Stimulated activated CD8-positive, alpha-beta memory T cell treated with anti-CD3 and anti-CD28 coated beads, Interleukin-12 subunit alpha, Interleukin-12 subunit beta, amount 100 ng/mL, for 4 hours (primary cell): ENCODE results near the gene UQCRQ.

Source experiments
- DNase-seq: peaks from one replicate; pipeline ENCODE4 v3.0.0-alpha.2; 2020; ENCODE audit warnings: low read depth

The UQCRQ gene

DNA sequence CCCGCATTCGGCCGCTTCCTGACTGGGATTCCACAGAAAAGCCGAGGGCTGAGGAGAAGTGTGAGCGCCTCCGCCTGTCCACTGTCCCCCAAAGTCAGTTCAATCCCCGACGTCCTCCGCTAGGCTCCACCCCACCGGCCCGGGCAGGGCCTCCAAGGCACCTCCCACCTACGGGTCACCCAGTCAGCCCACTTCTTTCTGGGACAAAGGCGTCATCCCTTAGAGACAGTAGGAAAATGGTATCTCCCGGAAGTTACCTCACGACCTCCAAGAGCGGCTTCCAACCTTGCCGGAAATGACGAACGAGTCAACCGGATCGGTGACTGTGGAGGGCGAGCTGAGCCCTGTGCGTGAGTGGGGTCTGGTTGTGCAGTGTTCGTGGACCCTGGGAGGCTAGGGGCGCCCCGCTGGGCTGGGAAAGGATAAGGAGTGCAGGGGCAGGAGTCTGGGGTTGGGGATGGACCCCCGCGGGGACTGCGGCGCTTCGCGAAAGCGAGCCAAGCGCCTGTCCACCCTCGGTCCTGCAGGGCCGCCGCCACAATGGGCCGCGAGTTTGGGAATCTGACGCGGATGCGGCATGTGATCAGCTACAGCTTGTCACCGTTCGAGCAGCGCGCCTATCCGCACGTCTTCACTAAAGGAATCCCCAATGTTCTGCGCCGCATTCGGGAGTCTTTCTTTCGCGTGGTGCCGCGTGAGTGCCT lies at the start of gene UQCRQ, which contains the start of gene GDF9:
UQCRQ (plus strand) TSS at position 301 of the 704 bp plus-strand sequence; CDS start at position 541, 240 bp downstream.
GDF9 (minus strand) TSS at position 128 of the 704 bp plus-strand sequence. CDS start 1,936 bp downstream, outside the sequence.
- peak; percentile 80 for DNase-seq

DNA sequence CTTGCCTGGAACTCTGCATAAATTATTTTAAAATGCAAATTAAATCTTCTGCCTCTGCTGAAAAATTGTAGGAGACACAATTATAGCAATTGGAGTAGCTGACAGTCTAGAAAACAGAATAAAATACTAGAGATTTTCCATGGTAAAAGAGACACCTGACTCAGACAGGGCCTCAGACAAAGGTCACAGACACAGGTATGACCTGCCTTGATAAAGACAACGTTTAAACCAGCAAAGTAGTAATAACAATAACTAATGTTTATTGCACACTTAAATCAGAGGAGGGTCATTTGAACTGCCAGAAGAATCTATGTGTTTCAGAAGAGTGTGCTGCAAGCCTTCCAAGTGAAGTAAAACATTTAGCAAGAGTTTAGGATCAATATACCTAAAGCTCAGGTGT lies 49.4 kb upstream of the UQCRQ start:
- no peak for DNase-seq

DNA sequence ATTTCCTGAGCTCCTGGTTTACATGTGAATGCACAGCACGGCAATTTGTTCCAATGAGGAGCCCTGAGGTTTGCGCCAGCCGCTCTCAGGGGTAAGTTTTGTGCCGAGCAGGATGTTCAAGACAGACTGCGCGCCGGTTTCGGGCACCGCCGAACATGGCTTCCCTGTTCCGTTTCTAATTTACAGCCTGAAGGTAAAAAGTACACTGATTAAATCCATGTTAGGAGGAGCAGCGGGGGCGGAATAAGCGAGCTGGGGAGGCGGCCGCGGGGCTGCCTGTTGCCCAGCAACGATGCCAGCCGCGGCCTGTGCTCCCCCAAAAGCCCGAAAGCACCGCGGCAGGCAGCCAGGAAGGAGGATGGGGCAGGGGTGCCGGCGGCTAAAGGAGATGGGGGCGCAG lies 47.0 kb upstream of the UQCRQ start:
- no peak for DNase-seq

DNA sequence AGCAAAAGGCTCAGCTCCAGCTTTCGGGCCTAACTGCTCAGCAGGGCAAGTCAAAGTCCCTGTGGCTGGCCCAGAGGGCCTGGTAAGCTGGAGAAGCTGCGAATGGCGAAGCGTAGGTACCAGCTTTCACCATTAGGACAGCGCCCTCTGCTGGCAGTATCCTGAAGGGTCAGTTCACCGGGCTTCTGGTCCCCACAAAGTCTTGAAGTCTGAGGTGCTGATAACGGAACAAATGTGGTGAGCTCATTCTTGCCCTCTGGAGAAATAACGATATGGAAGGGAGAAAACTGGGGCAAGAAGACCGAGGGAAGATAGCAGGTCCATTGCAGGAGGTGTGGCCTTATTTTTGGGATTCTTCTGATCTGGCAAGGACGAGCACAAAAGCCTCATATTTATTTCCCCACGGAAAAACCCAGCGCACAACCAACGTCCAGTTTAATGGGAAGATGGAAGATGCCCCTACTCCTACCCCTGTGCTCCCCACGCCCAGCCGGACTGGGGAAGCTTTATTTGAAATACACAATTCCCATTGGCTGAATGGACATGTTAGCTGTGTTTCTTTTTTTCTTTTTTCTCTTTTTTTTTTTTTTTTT lies 46.2 kb upstream of the UQCRQ start:
- peak; percentile 63 for DNase-seq

DNA sequence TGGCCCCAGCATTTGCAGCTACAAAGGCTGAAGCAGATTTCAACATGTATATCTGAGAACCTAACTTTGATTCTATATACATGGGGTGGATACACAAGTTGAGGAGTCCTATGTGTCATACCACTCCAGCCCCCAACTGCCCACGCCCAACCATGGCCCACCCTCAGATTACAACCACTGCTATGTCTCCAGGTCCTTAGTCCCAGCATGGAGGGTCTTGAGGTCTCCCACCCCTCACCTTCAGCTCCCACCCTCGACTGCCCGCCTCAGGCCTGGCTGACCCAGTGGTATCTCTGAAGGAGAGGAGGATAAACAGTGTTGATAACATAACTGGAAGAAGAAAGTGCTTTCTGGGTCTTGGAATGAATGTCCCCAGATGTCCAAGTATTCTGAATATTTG lies 45.1 kb upstream of the UQCRQ start:
- no peak for DNase-seq

DNA sequence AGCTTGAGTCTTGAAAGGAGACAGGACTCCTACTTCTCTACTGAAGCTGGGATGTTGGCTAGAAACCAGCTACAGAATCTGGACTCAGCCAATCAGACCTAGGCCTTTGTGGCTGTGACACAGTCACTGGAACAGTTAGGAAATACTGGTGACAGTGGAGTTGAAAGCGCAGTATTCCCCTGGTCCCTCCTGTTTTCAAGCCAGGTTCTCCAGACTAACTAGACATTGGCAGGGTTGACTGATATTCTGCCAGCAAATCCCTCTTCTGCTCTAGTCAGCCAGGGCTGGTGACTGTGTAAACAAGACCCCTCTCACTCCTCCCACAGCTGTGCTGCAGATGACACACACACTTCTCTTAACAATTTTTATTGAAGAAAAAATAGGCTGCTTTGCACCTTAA lies 44.7 kb upstream of the UQCRQ start:
- no peak for DNase-seq

DNA sequence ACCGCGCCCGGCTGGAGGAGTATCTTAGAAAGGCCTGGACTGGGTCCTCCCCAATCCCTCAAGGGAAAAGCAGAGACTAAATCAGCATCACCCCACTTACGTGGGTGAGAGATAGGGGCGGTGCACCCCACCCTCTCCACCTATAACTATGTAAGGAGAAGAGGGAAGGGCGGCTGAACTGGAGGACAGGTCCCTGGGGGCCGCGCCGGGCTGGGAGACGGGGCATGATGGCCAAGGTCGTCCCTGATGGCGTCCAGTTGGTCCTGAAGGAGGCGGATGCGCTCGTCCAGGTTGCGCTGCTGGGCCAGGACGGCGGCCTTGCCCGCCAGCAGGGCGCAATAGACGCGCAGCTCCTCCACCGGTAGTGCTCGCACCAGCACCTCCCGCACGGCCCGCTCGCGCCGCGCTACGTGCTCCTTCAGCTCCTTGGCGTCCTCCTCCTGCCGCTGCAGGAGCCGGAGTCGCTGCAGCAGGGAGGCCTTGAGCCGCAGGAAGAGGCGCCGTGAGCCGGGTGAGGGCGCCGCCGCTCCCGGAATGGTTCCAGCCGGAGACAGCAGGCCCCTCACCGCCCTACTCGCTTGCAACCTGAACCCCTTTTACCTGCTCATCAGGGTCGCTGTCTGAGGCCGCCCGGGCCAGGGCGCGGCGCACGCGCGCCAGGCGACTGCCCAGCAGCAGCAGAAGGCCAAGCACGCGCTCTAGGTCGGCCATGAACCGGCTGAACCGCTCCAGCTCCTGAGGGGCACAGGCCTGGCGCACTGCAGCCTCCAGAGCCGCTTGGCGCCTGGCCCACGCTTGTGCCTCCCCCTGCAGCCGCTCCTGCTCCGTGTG lies 43.6 kb upstream of the UQCRQ start:
- no peak for DNase-seq

DNA sequence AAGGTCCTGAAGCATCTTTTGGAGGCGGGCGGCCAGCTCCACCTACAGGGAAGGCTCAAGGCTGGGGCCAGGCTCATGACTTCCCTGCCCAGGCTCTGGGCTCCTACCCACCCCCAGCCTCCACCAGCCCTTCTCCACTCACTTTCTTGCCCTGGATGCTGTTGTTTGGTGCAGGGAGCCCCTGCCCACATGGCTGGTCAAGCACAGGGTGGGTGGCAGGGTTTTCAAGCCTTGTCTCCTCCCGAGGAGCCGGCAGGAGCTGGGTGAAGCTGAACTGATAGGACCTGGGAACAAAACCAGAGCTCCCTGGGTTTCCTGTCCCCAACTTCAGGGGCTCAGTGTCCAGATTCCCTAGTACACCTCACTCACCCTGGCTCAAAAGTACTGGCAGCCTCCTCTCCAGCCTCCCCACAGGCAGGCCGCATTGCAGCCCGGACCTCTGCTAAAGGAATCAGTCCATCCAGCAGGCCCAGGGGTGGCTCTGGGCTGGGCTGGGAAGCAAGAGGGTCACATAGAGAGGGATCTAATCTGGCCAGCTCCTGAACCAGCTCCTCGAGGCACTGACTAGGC lies 42.9 kb upstream of the UQCRQ start:
- no peak for DNase-seq

DNA sequence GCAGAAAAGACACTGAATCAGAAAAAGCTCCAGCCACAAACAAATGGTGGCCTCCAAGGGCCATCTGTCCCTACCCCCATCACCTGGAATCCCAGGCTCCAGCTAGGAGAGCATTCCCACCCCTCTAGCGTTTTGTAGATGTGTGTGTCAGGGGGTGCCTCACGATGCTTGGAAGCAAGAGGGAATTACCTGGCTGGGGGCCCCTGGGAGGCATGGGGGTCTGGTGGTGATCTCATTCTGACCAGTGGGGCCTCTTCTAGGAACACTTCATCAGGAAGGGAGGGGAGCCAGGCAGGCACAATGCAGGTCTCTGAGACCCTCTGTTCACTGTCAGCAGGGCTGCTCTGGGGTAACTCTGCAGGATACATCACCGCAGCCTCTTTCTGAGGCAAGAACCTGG lies 42.0 kb upstream of the UQCRQ start:
- no peak for DNase-seq

DNA sequence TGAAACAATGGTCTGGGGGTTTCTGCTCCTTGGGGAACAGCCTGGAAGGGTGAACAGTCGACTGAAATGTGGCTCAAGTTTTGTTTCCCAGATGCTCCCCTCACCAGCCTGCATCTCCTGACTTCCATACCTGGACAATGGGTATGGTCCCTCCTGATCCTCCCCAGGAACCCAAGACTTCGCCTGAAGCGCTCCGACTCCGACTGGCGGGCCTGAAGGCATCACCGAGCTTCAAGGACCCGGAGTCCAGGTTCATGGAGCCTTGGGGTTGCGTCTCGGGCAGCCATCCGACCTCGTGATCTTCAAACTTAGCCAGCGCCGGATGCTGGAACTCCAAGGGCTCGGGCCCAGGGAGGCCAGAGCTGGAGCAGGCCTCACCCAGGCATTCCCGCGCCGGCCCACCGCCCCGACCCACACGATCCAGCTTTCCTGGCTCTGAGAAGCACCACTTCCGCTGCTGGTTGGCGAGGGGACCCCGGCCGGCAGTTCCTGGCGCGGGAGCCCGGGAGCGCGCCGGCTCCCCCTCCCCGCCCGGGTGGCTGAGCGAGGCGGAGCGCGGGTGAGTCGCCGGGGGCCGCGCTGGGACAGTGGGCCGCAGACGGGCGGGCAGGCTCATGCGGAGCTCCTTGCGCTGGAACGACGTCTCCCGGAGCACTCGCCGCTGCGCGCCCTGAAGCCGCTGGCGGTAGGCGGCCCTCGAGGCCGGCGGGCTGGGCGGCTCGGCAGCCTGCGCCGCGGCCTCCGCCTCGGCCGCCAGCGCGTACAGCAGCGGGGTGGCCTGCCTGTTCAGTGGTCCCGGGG lies 41.2 kb upstream of the UQCRQ start:
- no peak for DNase-seq

DNA sequence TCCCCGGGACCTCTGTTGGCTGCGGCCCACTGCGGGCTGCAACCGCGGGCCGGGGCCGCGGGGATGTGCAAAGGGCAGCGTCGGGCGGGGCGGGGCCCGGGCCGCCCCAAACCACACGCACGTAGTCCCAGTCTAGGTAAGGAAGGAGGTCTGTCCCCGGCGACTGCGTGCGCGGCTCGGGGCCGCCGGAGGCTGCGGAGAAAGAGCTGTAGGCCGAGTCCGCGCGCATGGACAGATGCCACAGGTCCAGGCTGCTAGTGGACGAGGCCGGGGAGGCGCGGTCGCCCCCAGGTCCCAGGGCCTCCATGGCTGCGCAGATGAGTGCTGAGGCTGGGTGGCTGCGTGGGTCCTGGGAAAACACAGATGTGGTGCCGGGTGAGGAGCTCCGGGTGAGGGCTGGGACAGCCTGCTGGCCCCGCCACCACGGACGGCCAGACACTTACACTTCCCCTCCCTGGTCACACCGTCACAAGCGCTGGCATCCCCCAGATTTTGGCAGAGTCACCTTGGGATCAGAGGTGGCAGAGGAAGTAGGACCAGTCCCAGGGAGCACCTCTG lies 40.5 kb upstream of the UQCRQ start:
- no peak for DNase-seq

DNA sequence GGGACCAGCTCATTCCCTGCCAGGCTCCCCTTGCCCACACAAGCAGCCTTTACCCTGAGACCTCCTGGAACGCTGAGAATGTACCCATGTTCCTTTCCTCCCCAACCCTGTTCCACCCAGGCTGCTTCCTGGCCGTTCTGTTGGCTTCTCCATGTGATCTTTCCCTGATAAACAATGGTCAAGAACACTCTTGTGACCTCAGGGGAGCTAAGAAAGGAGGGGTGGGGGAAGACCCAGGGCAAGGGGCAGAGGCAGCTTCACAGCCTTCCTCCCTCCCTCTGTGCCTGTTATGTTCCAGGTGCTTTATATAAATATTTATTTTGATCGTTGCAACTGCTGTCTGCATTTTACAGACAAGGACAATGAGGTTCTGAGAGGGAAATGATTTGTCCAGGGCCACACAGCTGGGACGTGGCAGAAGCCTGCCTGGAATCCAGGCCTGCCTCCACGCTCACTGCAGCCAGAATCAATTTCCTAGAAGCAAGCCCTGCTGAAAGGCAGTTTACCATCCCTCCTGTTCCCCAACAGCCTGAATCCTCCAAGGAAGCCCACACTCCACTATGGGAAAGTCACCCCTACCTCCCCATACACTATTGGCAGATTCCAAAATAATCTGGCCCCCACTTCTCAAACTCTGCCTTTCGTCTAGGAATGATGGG lies 39.9 kb upstream of the UQCRQ start:
- no peak for DNase-seq

DNA sequence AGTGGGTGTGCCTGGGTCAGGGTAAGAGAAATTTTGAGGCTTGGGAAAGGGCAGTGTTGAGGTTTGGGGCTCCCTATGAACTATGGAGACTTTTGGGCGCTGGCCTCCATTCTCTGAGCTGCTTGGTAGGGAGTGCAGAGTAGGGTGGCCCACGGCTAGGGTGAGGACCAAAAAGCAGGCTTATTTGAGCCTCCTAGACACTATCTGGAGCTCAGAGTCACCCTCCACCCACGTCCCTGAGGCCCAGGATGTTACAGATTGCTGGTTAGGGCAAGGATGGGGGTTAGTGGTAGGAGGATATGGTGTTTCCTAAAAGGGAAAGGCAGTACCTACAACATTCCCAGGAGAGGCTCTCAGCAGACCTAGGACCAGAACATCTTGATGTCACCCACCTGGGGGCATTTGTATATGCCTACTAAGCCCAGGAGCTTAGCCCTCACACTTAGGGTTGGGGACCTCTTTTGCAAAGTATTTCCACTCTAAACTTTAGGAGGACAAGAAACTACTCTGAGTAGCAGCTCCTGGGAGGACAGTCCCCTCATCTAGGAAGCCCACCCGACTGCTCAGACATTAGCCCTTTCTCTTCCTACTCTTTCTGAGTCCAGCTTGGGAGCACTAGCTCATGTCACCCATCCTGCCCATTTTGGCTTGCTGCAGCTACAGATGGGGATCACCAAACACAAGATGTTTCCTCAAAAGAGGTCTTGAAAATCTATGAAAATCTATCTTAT lies 38.3 kb upstream of the UQCRQ start:
- DNase-seq, result no peak

DNA sequence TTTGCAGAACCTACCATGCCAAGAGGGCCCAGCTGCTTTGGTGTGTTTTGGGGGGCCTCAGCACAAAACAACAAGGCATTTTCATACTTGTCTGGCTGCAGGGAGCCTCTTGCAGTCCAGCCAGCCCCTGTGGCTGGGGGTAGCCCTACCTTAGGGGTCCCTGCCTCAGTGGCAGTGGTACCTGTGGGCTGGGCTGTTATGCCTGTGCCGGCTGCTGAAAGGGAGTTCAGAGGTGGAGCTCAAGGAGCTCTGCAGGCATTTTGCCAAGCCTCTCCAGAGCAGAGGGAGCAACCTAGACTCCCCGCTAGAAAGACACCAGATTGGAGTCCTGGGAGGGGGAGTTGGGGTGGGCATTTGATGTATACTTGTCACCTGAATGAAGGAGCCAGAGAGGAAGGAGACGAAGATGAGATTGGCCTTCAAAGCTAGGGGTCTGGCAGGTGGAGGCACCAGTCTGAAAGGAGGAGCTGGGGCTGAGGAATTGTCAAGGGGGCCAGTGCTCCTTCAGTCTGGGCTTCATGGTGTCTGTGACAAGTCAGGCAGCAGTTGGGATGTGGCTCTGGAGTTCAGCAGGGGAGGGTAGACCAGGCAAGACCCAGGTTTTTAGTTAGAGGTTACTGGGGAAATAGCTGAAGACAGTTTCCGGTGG lies 37.5 kb upstream of the UQCRQ start:
- no peak for DNase-seq

DNA sequence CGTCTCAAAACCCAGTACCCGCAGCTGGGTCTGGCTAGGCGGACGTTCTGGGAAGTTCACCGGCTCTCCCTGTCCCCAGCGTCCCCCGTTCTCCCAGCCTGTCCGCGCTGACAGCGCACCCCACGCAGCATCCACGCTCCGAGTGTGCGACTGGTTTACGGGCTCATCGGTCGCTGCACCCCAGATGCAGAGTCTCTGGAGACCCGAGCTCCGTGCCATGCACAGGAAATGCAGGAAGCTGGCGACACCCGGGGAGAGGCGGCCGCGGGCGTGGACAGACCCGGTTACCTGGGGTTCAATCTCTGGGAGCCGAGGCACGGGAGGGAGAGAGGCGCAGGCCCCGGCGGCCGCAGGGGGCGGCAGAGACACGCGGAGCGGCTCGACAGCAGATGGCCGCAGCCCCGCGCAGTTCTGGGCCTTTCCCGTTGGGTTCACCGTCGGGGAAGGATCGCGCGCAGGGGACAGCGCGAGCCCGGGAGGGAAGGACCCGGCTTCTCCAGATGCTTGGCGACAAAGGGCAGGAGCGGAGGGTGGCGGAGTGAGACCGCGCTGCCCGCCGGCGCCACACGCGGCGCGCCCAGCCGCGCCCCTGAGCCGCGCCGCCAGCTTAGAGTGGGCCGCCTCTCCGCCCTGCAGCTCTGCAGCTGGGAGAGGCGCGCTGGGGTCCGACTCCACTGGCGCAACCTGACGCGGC lies 36.6 kb upstream of the UQCRQ start:
- DNase-seq, result peak; percentile 49

DNA sequence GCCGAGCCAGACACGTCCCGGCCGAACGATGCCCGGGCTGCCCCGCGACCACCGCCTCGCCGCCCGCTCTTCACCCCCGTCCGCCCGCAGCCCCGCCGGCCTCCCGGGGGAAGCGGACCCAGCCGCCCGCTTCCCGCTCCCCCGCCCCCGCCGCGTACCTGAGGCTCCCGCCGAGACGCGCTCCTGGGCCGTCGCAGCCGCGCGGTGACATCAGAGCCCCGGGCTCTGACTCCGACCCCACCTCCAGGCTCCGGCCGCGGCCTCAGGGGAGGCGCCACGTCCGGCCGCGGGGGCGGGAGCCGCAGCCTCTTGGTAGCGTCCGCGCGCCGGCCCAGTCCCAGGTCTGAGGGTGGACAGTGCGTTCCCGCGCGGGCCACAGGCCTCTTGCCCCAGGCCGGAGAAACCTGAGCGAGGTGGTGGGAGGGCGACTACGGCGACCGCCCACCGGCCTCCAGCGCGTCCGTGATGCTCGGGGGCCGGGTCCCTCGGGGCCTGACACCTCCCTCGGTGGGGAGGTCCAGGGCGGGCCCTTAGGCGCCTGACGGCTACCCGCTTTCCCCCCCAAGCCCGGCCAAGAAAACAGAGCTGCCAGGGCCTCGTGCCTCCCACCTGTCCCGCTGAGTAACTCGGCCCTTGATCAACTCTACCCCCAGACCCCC lies 35.9 kb upstream of the UQCRQ start, which contains the start of gene SHROOM1:
SHROOM1 (minus strand) TSS at position 212 of the 659 bp plus-strand sequence. CDS start 4,507 bp downstream, outside the sequence.
- DNase-seq, result peak; percentile 9

DNA sequence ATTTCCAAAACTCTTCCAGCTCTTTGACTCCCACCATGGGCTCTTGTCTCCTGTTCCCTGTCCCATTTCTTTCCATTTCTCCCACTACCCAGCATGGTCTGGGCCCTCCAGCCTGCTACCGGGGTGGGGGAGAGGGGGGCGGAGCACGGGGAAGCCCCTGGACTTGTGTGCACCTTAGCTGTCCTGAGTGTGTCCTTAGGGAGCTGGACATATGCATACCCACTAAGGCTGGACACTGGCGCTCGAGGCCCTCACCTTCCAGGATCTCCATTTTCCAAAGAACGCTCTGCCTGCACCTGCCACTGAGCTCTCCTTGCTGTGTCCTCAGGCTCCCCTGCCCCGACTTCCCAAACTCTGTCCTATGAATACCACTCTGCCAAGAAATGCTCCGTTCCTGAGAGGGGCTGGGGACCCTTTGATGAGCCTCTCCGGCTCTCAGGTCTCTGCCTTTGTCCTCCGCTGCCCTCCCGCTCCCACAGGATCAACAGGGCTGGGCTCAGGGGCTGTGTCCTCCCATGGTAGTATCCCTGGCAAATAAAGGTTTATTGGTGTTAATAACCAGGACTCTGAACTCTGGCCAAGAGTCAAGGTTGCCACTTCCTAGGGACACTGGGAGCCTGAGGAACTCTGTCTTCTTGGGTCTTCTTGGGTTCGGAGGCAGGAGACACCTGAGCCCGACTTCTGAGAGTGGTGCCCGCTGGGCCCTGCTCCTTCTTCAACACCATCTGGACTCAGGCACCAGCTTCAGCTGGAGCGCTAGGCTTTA lies 35.2 kb upstream of the UQCRQ start:
- no peak for DNase-seq

DNA sequence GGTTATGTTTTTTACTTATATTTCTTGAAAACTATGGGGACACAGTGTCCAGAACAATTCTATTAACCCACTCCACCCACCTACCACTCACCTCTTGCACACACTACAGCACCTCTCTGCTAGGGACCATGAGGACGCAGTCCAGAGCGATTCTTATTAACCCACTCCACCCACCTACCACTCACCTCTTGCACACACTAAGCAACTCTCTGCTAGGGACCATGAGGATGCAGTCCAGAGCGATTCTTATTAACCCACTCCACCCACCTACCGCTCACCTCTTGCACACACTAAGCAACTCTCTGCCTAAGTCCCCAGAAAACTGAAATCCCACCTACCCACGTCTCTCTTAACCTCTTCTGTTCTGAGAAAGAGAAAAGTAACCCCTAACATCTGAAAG lies 33.8 kb upstream of the UQCRQ start:
- no peak for DNase-seq
